Adrenal gland (tissue), 12 donors: ENCODE results near the gene SLFN12. TPM values are rescaled to one million over a fixed set of nuclear protein-coding genes. Genes with fewer than 3 reads are reported as not detected.

Experiments
- polyA plus RNA-seq, 3 donors: library from polyadenylated mRNA; stranded (reverse); fragments of 200-250 nt in 2 of 3; fragments of 350-450 nt in 1 of 3; fragmentation: Illumina TruSeq in 1 of 3; extraction: RNeasy Lipid Tissue Mini Kit (QIAGEN cat#74804) in 1 of 3; gene quantifications; one replicate each; pipeline ENCODE4 v1.2.3, GENCODE V29; 2013 to 2014
- small RNA-seq, 2 donors: library from RNA; depleted of rRNA; stranded (forward); fragments of <200 nt; gene quantifications; one replicate each; pipeline ENCODE3, GENCODE V24; 2016
- total RNA-seq, 9 donors: library from RNA; depleted of rRNA in 4 of 9; stranded (reverse); fragments of >200 nt in 4 of 9; fragments of 120-200 nt in 1 of 9; fragmentation: NEBNext Ultra II Directional in 1 of 9; extraction: Animal tissue kit (Norgen Biotek cat#: 25700) in 1 of 9; gene quantifications; one replicate each; pipeline versions ENCODE4 v1.1.0 to v1.2.4, GENCODE V29; 2013 to 2023
- donor health status: healthy with polysubstance abuse.
- donor health status: Bipolar disorder and iron deficiency.
- donor health status: DM: yes; HTN: yes; CAD: no.
- donor health status: DM: no; HTN: no; CAD: no.
- donor health status: DM: no; HTN: no; CAD: no.
- donor health status: DM: yes; HTN: yes; CAD: no.

SLFN12 gene
- total and polyA plus RNA-seq, 12 donors, result 5.1 to 17.1 (median 12.4) TPM

Small RNA genes lying within 50 kb of the gene (small RNA-seq; reads per million reads assigned to genes)
- 0 to 0.17 reads per million in 2 donors for gene AC060766.3
- 0 reads per million in 2 donors for gene AC060766.5

Other genes starting within 250 kb of the SLFN12 start
- not detected for gene SLC35G3, start 238.1 kb downstream of the SLFN12 start, total RNA-seq
- not detected for gene SLC35G3, start 238.1 kb downstream of the SLFN12 start, polyA plus RNA-seq
- gene SLFN5, start 189.4 kb downstream of the SLFN12 start, total RNA-seq, result 10 to 100 TPM in 8 of 9 donors, 1 to 10 TPM in 1; 3.2 to 57.8 (median 38.1) TPM
- 10 to 100 TPM in 1 of 3 donors, 1 to 10 TPM in 2; 4.3 to 16.5 (median 8.0) TPM for gene SLFN5, start 189.4 kb downstream of the SLFN12 start, polyA plus RNA-seq
- 10 to 100 TPM in 8 of 9 donors, 1 to 10 TPM in 1; 6.4 to 37.3 (median 20.6) TPM for gene SLFN11, start 58.9 kb downstream of the SLFN12 start, total RNA-seq
- gene SLFN11, start 58.9 kb downstream of the SLFN12 start, polyA plus RNA-seq, result 10 to 100 TPM in 2 of 3 donors, 1 to 10 TPM in 1; 8.0 to 10.9 (median 10.1) TPM
- 1 to 10 TPM in 8 of 9 donors, under 1 TPM in 1; 0.97 to 9.7 (median 6.2) TPM for gene SLFN13, start 16.3 kb upstream of the SLFN12 start, total RNA-seq
- 1 to 10 TPM; 1.4 to 2.2 (median 1.4) TPM for gene SLFN13, start 16.3 kb upstream of the SLFN12 start, polyA plus RNA-seq
- 1 to 10 TPM in 1 of 9 donors, under 1 TPM in 7, not detected in 1; 0.17 to 2.0 (median 0.52) TPM for gene SLFN12L, start 105.2 kb upstream of the SLFN12 start, total RNA-seq
- gene SLFN12L, start 105.2 kb upstream of the SLFN12 start, polyA plus RNA-seq, result under 1 TPM; 0.13 to 0.59 (median 0.32) TPM
- gene SLFN14, start 128.3 kb upstream of the SLFN12 start, total RNA-seq, result under 1 TPM in 1 of 9 donors, not detected in 8; 0.39 TPM
- not detected for gene SLFN14, start 128.3 kb upstream of the SLFN12 start, polyA plus RNA-seq
- 10 to 100 TPM in 6 of 9 donors, 1 to 10 TPM in 3; 8.9 to 16.3 (median 12.7) TPM for gene PEX12, start 146.1 kb upstream of the SLFN12 start, total RNA-seq
- gene PEX12, start 146.1 kb upstream of the SLFN12 start, polyA plus RNA-seq, result 10 to 100 TPM in 1 of 3 donors, 1 to 10 TPM in 2; 4.2 to 18.5 (median 4.7) TPM
- 100 to 1,000 TPM in 4 of 9 donors, 10 to 100 TPM in 5; 62.4 to 167 (median 79.9) TPM for gene AP2B1, start 154.8 kb upstream of the SLFN12 start, total RNA-seq
- gene AP2B1, start 154.8 kb upstream of the SLFN12 start, polyA plus RNA-seq, result 100 to 1,000 TPM in 1 of 3 donors, 10 to 100 TPM in 2; 23.4 to 104 (median 50.5) TPM